ENCODE results near the gene CTLA4.

DNA sequence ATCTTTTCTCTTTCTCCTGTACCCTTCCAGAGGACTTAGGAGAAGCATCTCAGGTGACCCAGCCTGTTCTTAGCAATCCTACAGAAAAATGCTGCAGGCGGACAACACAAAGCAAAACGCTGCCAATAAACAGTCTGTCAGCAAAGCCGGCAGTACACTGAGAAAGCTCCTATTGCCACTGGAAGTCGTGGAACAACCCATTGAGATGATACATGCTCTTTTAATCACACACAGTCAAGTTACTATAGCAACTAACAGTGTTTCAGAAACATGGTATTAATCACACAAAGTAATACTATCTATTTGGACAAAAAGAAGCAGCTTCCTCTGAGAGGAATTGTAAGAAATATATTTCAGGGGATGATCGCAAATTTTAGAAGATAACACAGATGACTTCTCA, 10.5 kb downstream of the CTLA4 start:
- no peak for TF ChIP-seq FOXK2 (IDR thresholded peaks at IDR 0.05)
- TF ChIP-seq, protein P1, sequence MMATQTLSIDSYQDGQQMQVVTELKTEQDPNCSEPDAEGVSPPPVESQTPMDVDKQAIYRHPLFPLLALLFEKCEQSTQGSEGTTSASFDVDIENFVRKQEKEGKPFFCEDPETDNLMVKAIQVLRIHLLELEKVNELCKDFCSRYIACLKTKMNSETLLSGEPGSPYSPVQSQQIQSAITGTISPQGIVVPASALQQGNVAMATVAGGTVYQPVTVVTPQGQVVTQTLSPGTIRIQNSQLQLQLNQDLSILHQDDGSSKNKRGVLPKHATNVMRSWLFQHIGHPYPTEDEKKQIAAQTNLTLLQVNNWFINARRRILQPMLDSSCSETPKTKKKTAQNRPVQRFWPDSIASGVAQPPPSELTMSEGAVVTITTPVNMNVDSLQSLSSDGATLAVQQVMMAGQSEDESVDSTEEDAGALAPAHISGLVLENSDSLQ (IDR thresholded peaks at IDR 0.05) = no peak
- no peak for TF ChIP-seq NFRKB (IDR thresholded peaks at IDR 0.05)

Measured in HEK293T (cell line).